Stromal cell of bone marrow (primary cell): ENCODE data around the gene NPAT.
"Not testable (repeated sequence)": the region's sequence is repeated elsewhere in the genome, so short reads cannot be mapped to it uniquely, and the experiment has no call there.

Source experiments
- DNase-seq: peaks from one replicate; pipeline ENCODE4 v3.0.0-alpha.2; 2012; ENCODE audit warnings: low read depth

NPAT gene

DNA sequence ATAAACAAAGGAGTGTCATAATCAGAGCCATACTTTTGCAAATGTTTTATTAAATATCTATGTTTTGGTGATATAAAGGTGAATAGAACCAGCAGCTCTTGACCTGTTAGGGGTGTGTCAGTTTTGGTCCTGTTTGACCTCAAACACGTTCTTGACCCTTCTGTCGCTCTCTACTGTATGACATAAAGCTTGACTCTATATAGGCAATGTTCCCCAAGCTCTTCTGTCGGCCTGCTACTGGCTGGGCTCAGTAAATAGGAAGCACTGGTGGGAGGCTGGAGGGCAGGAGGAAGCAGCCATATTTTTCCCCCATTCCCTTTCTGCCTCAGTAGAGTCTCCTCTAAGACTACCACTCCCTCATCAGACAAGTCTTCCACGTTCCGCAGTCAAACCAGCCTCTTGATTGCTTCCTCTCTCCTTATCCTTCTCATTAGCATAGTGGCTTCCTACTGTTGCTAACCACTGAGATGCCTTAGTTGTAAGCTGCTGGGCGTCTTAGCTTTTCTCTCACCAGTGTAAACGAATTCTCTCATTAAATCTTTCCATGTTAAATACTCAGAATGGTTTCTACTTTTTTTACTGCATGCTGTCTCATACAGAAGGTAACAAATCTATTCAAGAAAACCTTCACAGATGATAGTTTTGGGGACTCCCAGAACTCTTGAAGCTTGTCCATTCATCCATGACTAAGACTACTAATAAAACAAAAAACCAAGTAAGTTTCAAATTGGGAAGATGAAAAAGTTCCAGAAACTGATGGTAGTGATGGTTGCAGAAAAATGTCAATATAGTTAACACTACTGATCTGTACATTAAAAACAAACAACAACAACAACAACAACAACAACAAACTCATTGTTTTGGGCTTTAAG lies 3.3 kb downstream of the NPAT start:
- DNase-seq: no peak

GRCh38 chr11:108218455-108218854 lies 4.0 kb downstream of the NPAT start:
- no peak for DNase-seq

GRCh38 chr11:108216988-108217387 lies 5.5 kb downstream of the NPAT start:
- DNase-seq: no peak

GRCh38 chr11:108213784-108214183 lies 8.7 kb downstream of the NPAT start:
- no peak for DNase-seq

- DNase-seq: no peak
Observed at GRCh38 chr11:108210441-108210840, 12.0 kb downstream of the NPAT start.

DNA sequence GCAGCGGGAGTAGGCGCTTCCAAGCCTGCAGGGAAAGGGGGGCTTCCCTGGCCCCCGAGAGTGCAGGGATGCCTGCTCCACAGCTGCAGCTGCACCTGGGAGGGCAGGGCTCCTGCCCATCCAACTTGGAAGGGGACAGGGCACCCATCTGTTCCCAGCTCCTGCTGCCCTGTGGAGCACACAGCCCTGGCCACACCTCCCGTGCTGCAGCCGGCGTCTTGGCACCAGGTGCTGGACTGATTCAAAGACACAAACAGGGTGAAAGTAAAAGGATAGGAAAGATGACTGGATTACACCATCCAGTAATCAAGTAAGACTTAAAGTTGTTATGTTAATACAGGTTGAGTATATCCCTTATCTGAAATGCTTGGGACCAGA lies 14.8 kb downstream of the NPAT start:
- DNase-seq: no peak

DNA sequence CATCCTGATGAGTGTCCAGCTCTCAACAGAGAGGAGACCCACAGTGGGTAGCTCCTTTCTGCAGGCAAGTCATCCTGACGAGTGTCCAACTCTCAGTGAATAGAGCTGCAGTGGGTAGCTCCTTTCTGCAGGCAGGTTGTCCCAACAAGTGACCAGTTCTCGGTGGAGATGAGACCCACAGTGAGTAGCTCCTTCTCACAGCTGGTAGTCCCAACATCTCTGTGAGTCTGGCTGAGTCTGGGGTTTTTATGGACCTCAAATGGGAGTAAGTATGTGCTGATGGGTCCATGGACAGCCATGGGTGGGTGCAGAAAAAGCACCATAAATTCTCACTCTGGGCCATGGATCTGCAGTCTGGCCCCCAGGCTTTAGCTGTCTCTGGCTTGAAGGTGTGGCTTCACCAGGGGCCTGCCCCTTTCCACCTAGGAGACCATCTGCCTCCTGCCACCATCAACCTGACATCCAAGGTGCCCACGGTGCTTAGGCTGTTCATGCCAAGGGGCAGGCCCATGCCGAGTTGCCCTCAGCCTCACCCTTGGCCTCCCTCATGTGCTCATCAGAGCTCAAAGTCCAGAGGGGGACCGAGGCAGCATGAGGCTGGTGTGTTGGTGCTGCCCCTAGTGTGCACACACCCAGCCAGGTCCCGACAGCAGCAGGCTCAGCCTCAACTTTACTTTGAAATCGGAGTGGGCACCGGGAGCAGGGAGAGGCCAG lies 15.3 kb downstream of the NPAT start:
- no peak for DNase-seq

GRCh38 chr11:108206171-108206570 lies 16.3 kb downstream of the NPAT start:
- DNase-seq: no peak

DNA sequence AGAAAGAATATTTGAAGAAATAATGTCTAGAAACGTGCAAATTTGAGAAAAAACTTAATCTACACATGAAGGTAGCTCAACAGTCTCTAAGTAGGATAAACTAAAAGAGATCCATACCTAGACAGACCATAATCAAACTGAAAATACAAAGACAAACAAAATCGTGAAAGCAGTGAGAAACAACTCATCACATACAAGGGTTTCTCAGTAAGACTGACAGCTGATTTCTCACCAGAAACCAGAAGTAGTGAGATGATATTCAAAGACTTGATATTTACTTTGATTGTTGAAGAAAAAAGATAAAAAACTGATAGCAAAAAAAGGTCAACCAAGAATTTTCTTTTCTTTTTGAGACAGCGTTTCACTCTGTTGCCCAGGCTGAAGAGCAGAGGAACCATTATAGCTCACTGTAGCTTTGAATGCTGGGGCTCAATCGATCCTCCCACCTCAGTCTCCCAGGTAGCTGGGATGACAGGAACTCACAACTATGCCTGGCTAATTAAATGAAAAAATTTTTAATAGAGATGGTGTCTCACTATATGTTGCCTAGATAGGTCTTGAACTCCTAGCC lies 17.4 kb downstream of the NPAT start:
- DNase-seq: no peak

- DNase-seq: no peak
Observed at GRCh38 chr11:108204376-108204775, 18.1 kb downstream of the NPAT start.

GRCh38 chr11:108203075-108203474 lies 19.4 kb downstream of the NPAT start:
- DNase-seq: no peak

DNA sequence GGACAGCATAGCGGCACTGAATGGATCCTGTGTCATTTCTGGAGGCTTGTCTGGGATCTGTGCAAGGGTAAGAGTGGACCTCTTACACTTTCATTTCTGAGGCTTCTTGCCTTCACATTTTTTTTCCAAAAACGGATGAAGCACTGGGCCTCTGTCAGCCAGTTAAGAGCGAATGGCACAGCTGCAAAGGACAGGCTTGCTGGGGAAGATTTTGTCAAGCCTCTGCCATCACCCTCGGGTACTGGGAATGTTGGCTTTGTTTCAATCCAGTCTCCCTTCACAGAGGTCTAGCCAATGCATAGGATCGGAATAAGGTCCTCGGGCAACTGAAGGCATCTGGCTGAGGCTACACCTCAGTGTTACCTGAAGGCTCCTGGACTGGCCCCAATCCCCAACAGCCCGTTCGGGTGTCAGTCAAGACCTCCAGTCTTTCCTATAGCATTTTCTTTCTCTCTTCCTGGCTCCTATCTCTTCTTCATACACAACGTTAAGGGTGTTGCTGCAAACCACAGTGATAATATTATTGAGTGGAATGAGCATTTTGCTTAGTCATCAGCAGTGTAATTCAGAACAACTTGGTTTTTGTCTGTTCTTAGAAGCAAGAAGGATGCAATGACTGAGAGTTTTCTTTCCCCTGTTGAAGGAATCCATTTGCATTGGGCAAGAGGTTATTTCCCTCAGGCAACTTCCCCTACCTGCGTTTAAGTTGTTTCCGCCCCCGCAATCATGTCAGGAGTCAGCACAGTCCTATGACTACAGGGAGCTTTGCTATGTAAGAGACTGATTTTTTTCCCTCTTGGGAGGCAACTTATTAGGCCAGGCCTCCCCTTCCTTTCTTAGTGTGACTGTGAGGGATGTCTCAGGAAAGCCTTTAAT lies 22.8 kb downstream of the NPAT start:
- no peak for DNase-seq

- DNase-seq: no peak
Observed at GRCh38 chr11:108198833-108199232, 23.6 kb downstream of the NPAT start.

- DNase-seq: no peak
Observed at GRCh38 chr11:108197351-108197750, 25.1 kb downstream of the NPAT start.

DNA sequence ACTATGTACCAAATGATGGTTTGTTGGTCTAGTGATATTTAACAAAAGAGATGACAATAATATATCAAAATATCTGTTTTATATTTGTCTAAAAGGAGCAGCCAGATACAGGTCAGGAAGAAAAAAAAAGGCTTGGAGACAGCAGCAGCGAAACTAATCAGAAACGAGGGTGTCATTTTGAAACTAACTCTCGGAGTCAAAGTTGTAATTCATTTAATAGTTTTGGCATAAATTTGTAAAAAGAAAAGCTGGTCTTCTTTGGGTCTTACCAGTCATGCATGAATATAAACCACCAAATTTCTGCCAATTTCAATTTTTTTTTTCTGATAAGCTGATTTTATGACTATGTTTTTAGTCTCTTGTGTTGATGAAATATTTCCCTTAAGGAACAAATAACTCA lies 25.5 kb downstream of the NPAT start:
- DNase-seq: no peak

GRCh38 chr11:108193725-108194124 lies 28.7 kb downstream of the NPAT start:
- DNase-seq: no peak

- DNase-seq: no peak
Observed at GRCh38 chr11:108177570-108177969, 44.9 kb downstream of the NPAT start.

DNA sequence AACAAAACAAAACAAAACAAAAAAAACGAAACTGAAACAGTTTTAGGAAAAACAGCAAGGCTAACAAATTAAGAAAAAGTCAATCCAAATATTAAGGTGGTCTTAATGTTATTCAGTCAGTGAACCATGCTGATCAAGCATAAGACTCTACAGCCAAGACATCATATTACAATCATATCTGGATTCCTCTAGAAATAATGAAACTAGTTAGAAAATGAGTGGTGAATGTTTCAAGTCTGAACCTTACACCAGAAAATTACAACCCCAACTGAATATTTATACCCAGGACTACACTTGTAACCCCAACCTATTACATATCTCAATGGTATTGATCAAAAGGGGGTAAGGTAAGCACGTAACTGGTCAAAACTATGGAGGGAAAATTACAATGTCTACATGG lies 52.3 kb downstream of the NPAT start:
- DNase-seq: no peak

DNA sequence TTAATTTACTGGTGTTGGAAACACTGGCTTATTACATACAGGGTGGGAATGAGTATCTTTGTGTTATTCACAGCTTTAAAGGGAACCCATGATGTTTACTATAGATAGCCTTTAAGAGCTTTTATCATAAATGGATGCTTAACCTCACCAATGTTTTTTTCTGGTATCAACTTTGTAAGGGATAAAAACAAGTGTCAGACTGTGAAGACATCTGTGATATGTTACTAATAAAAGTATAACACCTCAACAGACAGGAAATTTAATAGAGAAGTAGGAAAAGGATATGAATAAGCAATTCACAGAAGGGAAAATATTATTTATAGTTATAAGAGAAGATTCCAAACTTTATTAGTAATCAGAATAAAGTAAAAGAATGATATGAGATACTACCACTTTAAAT lies 54.8 kb downstream of the NPAT start:
- DNase-seq: no peak

DNA sequence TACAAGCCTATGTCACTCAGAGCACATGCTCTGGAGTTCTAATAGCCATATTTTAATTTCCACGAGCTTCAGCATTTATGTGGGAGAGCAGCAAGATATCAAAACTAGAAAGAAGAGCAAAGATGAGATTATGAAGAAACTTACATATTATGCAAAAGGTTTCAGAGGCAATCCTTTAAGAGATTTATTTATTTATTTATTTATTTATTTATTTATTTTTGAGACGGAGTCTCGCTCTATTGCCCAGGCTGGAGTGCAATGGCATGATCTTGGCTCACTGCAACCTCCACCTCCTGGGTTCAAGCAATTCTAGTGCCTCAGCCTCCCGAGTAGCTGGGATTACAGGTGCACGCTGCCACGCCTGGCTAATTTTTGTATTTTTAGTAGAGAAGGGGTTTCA lies 59.6 kb downstream of the NPAT start:
- not testable (repeated sequence) for DNase-seq

DNA sequence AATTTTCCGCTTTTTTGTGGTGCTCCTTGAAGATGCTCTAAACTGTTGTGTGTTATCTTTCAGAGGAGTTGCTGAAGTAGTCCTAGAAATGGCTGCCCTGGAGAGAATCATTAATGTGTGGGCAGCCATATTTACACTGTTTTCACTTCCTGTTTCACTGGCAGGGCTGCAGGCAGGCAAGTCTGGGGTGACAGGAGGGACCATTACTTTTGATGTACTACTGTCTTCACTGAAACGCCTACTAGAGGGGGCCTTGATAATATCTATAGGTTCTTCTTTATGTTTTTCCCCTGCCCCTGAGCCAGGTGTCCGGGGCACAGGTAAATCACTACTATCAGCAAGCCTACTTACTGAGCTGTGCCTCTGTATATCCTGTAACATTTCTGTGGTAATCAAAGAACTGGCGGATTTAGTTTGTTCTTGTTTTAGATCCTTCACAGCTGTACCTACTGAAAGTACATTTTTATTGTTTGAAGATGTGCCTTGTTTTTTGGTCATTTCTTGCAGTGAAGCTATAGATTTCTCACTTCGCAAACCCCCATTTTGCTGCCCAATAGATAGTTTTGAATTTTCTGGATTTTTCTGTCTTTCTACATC lies 61.4 kb downstream of the NPAT start:
- DNase-seq: no peak

DNA sequence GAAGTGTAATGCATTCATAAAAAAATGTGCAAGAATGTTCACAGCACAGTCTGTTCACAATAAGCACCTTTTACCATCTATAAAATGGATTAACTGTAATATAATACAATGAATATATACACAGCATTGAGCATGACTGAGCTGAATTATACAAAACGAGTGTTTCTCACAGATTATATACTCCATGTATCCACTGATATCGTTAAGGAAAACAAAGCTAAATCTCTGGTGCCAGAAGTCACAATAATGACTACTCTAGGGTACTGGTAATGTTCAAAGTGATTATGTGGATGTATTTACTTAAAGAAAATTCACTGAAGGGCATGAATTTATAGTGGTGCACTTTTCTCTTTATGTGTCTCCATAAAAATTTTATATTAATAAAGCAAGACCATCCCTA lies 67.8 kb downstream of the NPAT start:
- no peak for DNase-seq
